Measurements from ENCODE around the gene ZNF737. TPM values are rescaled to one million over a fixed set of nuclear protein-coding genes. Genes with fewer than 3 reads are reported as not detected.

ZNF737 gene
- total RNA-seq, 1 experiment from 2014 or later: 11.6 TPM

DNA sequence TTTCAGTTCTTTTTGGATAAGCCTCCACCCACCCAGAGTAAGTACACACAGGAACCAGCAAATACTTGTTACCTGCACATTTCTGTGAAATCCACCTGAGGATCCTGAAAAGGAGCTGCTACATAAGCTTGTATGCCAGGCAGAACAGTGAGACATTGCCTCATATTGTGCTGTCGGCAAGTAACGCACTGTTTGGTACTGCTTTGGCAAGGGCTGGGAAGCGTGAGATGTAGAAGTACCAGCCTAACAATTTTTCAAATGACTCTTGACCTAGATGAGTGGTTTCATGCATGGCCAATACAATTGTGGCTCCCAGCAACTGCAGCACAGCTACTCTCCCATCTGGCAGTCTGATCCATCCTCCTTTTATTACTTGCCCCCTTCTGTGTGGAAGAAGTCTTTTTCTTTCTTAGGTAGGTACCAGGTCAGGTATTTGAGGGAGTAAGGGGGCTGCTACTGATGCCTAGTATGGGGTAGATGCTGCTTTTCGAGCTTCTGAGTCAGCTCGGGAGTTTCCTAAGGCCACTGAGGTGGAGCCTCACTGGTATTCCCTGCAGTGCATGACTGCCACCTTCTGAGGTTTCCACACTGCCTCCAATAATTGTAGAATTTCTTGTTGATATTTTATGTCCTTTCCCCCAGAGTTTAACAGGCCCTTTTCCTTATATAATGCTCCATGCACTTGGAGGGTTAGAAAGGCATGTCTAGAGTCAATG, 52.2 kb downstream of the ZNF737 start:
- ChIA-PET CTCF (interaction anchor here (0.6 kb wide), 1 partner anchor 270 kb away, joined by 4 read pairs; no protein-coding TSS in a partner anchor), POLR2A (no interaction called here)
- Histone ChIP-seq H3K4me3 (ENCODE audit: low read depth in 2 of 2, low read length in 2 of 2) (no peak overlapping the region), H3K27ac (ENCODE audit: low read length) (no peak overlapping the region), H3K36me3 (ENCODE audit: control insufficient read depth, insufficient read depth, low read length) (no peaks in the 10 kb centered on the region), H3K27me3 (ENCODE audit: control insufficient read depth, insufficient read depth, low read length) (no peaks in the 10 kb centered on the region), H3K4me1 (ENCODE audit: control insufficient read depth, insufficient read depth, low read length) (no peaks in the 10 kb centered on the region), H3K9me3 (ENCODE audit: control insufficient read depth, insufficient read depth, low read depth, low read length) (no peaks in the 10 kb centered on the region)
- ATAC-seq: no peak
- intact Hi-C loops (cut with micrococcal nuclease; ENCODE audit: unreplicated experiment): loop anchor here (5.0 kb wide), 1 partner anchor 266 kb away; no protein-coding TSS in a partner anchor
- in situ Hi-C loops (cut with HindIII; ENCODE audit: low pct_unique_long_range_greater_than_20kb, low sequenced_read_pairs): no loop called here
- no peak for DNase-seq (ENCODE audit: low read depth, low spot score)
- no TSS peak for BruUV-seq (replicated peaks)
- TF ChIP-seq, protein P1, sequence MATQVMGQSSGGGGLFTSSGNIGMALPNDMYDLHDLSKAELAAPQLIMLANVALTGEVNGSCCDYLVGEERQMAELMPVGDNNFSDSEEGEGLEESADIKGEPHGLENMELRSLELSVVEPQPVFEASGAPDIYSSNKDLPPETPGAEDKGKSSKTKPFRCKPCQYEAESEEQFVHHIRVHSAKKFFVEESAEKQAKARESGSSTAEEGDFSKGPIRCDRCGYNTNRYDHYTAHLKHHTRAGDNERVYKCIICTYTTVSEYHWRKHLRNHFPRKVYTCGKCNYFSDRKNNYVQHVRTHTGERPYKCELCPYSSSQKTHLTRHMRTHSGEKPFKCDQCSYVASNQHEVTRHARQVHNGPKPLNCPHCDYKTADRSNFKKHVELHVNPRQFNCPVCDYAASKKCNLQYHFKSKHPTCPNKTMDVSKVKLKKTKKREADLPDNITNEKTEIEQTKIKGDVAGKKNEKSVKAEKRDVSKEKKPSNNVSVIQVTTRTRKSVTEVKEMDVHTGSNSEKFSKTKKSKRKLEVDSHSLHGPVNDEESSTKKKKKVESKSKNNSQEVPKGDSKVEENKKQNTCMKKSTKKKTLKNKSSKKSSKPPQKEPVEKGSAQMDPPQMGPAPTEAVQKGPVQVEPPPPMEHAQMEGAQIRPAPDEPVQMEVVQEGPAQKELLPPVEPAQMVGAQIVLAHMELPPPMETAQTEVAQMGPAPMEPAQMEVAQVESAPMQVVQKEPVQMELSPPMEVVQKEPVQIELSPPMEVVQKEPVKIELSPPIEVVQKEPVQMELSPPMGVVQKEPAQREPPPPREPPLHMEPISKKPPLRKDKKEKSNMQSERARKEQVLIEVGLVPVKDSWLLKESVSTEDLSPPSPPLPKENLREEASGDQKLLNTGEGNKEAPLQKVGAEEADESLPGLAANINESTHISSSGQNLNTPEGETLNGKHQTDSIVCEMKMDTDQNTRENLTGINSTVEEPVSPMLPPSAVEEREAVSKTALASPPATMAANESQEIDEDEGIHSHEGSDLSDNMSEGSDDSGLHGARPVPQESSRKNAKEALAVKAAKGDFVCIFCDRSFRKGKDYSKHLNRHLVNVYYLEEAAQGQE (IDR thresholded peaks at IDR 0.05; ENCODE audit: insufficient read depth in 1 of 2, low read depth in 2 of 2, low read length in 1 of 2): no peak
- TF ChIP-seq, protein P2, sequence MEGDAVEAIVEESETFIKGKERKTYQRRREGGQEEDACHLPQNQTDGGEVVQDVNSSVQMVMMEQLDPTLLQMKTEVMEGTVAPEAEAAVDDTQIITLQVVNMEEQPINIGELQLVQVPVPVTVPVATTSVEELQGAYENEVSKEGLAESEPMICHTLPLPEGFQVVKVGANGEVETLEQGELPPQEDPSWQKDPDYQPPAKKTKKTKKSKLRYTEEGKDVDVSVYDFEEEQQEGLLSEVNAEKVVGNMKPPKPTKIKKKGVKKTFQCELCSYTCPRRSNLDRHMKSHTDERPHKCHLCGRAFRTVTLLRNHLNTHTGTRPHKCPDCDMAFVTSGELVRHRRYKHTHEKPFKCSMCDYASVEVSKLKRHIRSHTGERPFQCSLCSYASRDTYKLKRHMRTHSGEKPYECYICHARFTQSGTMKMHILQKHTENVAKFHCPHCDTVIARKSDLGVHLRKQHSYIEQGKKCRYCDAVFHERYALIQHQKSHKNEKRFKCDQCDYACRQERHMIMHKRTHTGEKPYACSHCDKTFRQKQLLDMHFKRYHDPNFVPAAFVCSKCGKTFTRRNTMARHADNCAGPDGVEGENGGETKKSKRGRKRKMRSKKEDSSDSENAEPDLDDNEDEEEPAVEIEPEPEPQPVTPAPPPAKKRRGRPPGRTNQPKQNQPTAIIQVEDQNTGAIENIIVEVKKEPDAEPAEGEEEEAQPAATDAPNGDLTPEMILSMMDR (IDR thresholded peaks at IDR 0.05): peak; percentile 17; the same call in 1 of the 2 replicates

DNA sequence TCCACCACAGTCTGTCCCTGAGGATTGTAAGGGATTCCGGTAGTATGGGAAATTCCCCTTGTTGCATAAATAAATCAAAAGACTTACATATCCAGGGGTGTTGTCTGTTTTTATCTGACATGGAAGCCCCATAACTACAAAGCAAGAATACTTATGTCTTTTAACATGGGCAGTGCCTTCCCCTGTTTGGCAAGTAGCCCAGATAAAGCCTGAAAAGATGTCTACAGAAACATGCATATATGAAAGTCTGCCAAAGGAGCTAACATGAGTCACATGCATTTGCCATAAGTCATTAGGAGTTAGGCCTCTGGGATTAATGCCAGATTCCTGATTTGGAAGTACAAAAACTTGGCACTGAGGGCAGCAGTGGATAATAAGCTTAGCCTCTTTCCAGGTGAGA, 62.1 kb downstream of the ZNF737 start:
- Histone ChIP-seq H3K4me1 (ENCODE audit: control insufficient read depth, insufficient read depth, low read length) (no peaks in the 10 kb centered on the region), H3K36me3 (ENCODE audit: control insufficient read depth, insufficient read depth, low read length) (no peaks in the 10 kb centered on the region), H3K27me3 (ENCODE audit: control insufficient read depth, insufficient read depth, low read length) (no peaks in the 10 kb centered on the region), H3K27ac (ENCODE audit: low read length) (no peak overlapping the region), H3K4me3 (ENCODE audit: low read depth in 2 of 2, low read length in 2 of 2) (no peak overlapping the region), H3K9me3 (ENCODE audit: control insufficient read depth, insufficient read depth, low read depth, low read length) (no peaks in the 10 kb centered on the region)
- BruUV-seq (replicated peaks): no TSS peak
- ChIA-PET POLR2A (no interaction called here), CTCF (no interaction called here)
- TF ChIP-seq SIN3A (IDR thresholded peaks at IDR 0.05; ENCODE audit: borderline replicate concordance, insufficient read depth, low read depth, low read length): no peak
- TF ChIP-seq TCF7L2 (IDR thresholded peaks at IDR 0.05; ENCODE audit: low read depth, low read length): no peak
- TF ChIP-seq, protein P1 (IDR thresholded peaks at IDR 0.05; ENCODE audit: insufficient read depth in 1 of 2, low read depth in 2 of 2, low read length in 1 of 2): no peak
- no peak for TF ChIP-seq POLR2AphosphoS5 (IDR thresholded peaks at IDR 0.05; ENCODE audit: low read depth, low read length)
- TF ChIP-seq, protein P2 (IDR thresholded peaks at IDR 0.05): no peak
- ATAC-seq (no peak), DNase-seq (ENCODE audit: low read depth, low spot score) (peak; percentile 4)
- intact Hi-C loops (cut with micrococcal nuclease; ENCODE audit: unreplicated experiment): no loop called here
- in situ Hi-C loops (cut with HindIII; ENCODE audit: low pct_unique_long_range_greater_than_20kb, low sequenced_read_pairs): no loop called here
